Endothelial cell of umbilical vein (primary cell): ENCODE results near the gene MCM6. TPM values are rescaled to one million over a fixed set of nuclear protein-coding genes. Genes with fewer than 3 reads are reported as not detected.
"Not testable (repeated sequence)": the region's sequence is repeated elsewhere in the genome, so short reads cannot be mapped to it uniquely, and the experiment has no call there.

Source experiments
- BruUV-seq: library from RNA; stranded (reverse); fragments of 400-500 nt; replicated peaks from 2 replicates; lab custom pipeline; 2021; lab: Mats Ljungman, UMichigan
- CTCF ChIA-PET: fragments of 300-600, 350-600 bp; sonication (Branson Sonifier 250); formaldehyde crosslinking; loops from one replicate; lab custom pipeline; 2021; ENCODE audit warnings: antibody characterized with exemption, inconsistent platforms; lab: Charles Lee
- POLR2A ChIA-PET: fragments of 300-600, 350-600 bp; sonication (Branson Sonifier 250); formaldehyde crosslinking; loops from one replicate; lab custom pipeline; 2021; ENCODE audit warnings: antibody characterized with exemption, inconsistent platforms; lab: Charles Lee
- DNase-seq: peaks from one replicate; pipeline ENCODE4 v3.0.0-alpha.2; 2011; ENCODE audit warnings: low read depth, low spot score
- FAIRE-seq: peaks from 2 replicates; lab custom pipeline; 2011; peaks lifted over from hg19 to GRCh38; lab: Jason Lieb, UNC
- H2AFZ ChIP-seq: 2 replicates; pipeline ENCODE4 v1.6.0; 2012; ENCODE audit warnings: low read depth, low read length, control low read depth, inconsistent platforms
- H3K27ac ChIP-seq: 2 replicates; pipeline ENCODE4 v1.5.1; 2011; ENCODE audit warnings: low read depth, mild to moderate bottlenecking, control low read depth, low read length, moderate library complexity; ENCODE audit not compliant: insufficient read depth
- H3K27me3 ChIP-seq, 2 experiments: 2 replicates each; pipeline versions ENCODE4 v1.6.0 to v1.6.1; 2011; ENCODE audit warnings: low read length in 2 of 2, mixed read lengths in 1 of 2; ENCODE audit not compliant: control insufficient read depth in 2 of 2, insufficient read depth in 2 of 2
- H3K36me3 ChIP-seq, 2 experiments: 2 replicates in 1 of 2; 3 replicates in 1 of 2; pipeline ENCODE4 v1.5.1; 2011; ENCODE audit warnings: low read length in 2 of 2, mild to moderate bottlenecking in 1 of 2, moderate library complexity in 1 of 2; ENCODE audit not compliant: control insufficient read depth in 2 of 2, insufficient read depth in 2 of 2; ENCODE audit errors: extremely low read depth in 1 of 2
- H3K4me1 ChIP-seq: 3 replicates; pipeline ENCODE4 v1.5.1; 2011; ENCODE audit warnings: mild to moderate bottlenecking, low read length; ENCODE audit not compliant: control insufficient read depth, insufficient read depth; ENCODE audit errors: extremely low read depth
- H3K4me2 ChIP-seq: 2 replicates; pipeline ENCODE4 v1.6.1; 2011; ENCODE audit warnings: low read length, control low read depth, mixed read lengths; ENCODE audit not compliant: insufficient read depth
- H3K4me3 ChIP-seq, 3 experiments: fragments of 200-600 bp in 1 of 3; sonication (generic), shearing (Covaris generic) in 1 of 3; replicated peaks in 1 of 3; 2 replicates each; pipeline ENCODE4 v1.5.1; 2011 to 2016; ENCODE audit warnings: control low read depth in 3 of 3, low read length in 3 of 3, mild to moderate bottlenecking in 2 of 3, inconsistent platforms in 1 of 3, low read depth in 1 of 3, moderate library complexity in 1 of 3; ENCODE audit not compliant: insufficient read depth in 1 of 3
- H3K79me2 ChIP-seq: 2 replicates; pipeline ENCODE4 v1.6.0; 2012; ENCODE audit warnings: low read length, inconsistent platforms; ENCODE audit not compliant: control insufficient read depth, insufficient read depth
- H3K9ac ChIP-seq: replicated peaks from 2 replicates; pipeline ENCODE3; 2011; ENCODE audit warnings: low read length, control low read depth; ENCODE audit not compliant: insufficient read depth; ENCODE audit errors: extremely low read depth
- H3K9me1 ChIP-seq: replicated peaks from 3 replicates; pipeline ENCODE4 v1.6.0; 2011; ENCODE audit warnings: mild to moderate bottlenecking, low read length; ENCODE audit not compliant: control insufficient read depth, insufficient read depth; ENCODE audit errors: extremely low read depth
- H3K9me3 ChIP-seq: replicated peaks from 2 replicates; pipeline ENCODE4 v1.5.1; 2012; ENCODE audit warnings: low read length, inconsistent platforms; ENCODE audit not compliant: control insufficient read depth, insufficient read depth
- H4K20me1 ChIP-seq: replicated peaks from 2 replicates; pipeline ENCODE3; 2011; ENCODE audit warnings: mild to moderate bottlenecking, low read length; ENCODE audit not compliant: control insufficient read depth, insufficient read depth; ENCODE audit errors: extremely low read depth
- FOS ChIP-seq: IDR thresholded peaks from 2 replicates; pipeline ENCODE4 v1.6.1; 2011; ENCODE audit warnings: mild to moderate bottlenecking, low read length, moderate library complexity, borderline replicate concordance; ENCODE audit not compliant: insufficient read depth
- GATA2 ChIP-seq: IDR thresholded peaks from 2 replicates; pipeline ENCODE4 v1.7.0; 2011; ENCODE audit warnings: low read depth, mild to moderate bottlenecking, moderate library complexity, mixed read lengths, low read length; ENCODE audit not compliant: insufficient read length, insufficient read depth
- JUN ChIP-seq: IDR thresholded peaks from 2 replicates; pipeline ENCODE4 v1.6.1; 2011; ENCODE audit warnings: borderline replicate concordance, low read depth; ENCODE audit not compliant: insufficient read length, insufficient read depth
- MYC ChIP-seq: IDR thresholded peaks from one replicate; pipeline ENCODE4 v1.6.1; 2011; ENCODE audit warnings: mild to moderate bottlenecking, low read depth, low read length
- POLR2AphosphoS5 ChIP-seq: IDR thresholded peaks from 2 replicates; pipeline ENCODE4 v1.6.1; 2012; ENCODE audit warnings: low read depth, mild to moderate bottlenecking, control low read depth, low read length, moderate library complexity; ENCODE audit not compliant: insufficient read depth
- dilution Hi-C: fragments of 300-500 bp; cut with MboI; formaldehyde crosslinking; loops from one replicate; pipeline ENCODE4 v1.15.0; 2019; ENCODE audit warnings: low sequenced_read_pairs; ENCODE audit not compliant: extremely low pct_ligation_motif_present
- intact Hi-C: fragments of 100-400 bp; cut with micrococcal nuclease; formaldehyde crosslinking; loops from one replicate; pipeline ENCODE4 v1.10.0; 2022
- polyA plus RNA-seq, 4 experiments: library from polyadenylated mRNA; depleted of rRNA in 3 of 4; stranded (reverse) in 3 of 4; unstranded in 1 of 4; fragments of >200 nt; gene quantifications; 2 replicates each; pipeline versions ENCODE4 v1.2.1 to v1.2.3, GENCODE V29; 2011 to 2012; ENCODE audit warnings: missing spikeins in 1 of 4
- total RNA-seq: library from RNA; stranded (reverse); gene quantifications from 2 replicates; pipeline ENCODE4 v1.2.3, GENCODE V29; 2021
- TF ChIP-seq, protein P1 (sequence below), 2 donors: IDR thresholded peaks; 1 replicate in 1 of 2; 2 replicates in 1 of 2; pipeline ENCODE4 v1.5.1; 2011; ENCODE audit warnings: low read length in 2 of 2, mild to moderate bottlenecking in 2 of 2, moderate library complexity in 2 of 2, control low read depth in 1 of 2, inconsistent platforms in 1 of 2, low read depth in 1 of 2; ENCODE audit not compliant: insufficient read depth in 1 of 2; ENCODE audit errors: extremely low read depth in 1 of 2

Gene MCM6
- total and polyA plus RNA-seq, 2 donors (not counting 3 experiments of a cell fraction or from before 2014, with no cell fraction given) = 20.6 to 52.6 TPM

DNA sequence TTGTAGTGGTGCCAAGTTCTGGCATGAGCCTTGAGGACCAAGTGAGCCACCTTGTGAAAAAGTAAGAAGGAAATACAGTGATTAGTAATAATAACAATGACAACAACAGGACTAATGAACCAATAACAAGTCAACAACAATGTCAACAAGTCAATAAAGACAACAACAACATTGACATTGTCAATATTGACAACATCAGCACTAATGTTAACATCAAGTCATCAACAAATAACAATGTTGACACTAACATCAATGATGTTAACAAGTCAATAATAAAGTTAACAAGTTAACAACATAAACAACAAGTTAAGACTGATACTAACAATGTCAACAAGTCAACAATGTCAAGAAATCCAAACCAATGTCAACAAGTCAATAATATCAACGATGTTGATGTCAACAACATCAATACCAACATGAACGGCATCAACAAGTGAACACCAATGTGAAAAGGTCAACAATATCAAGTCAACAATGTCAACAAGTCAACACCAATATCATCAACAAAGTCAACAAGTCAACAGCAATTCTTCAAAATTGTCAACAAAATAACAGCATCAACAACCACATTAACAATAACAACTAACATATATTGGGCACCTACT is 63.2 kb downstream of the MCM6 start:
- H3K36me3 ChIP-seq = no peaks in the 10 kb centered on the region
- H3K4me3 ChIP-seq = no peak overlapping the region
- H3K9me3 ChIP-seq = no peaks in the 10 kb centered on the region
- H3K79me2 ChIP-seq = no peaks in the 10 kb centered on the region
- no peak overlapping the region for H3K27ac ChIP-seq
- no peak for DNase-seq
- no peak overlapping the region for H3K9ac ChIP-seq
- TF ChIP-seq FOS (no peak), GATA2 (no peak), POLR2AphosphoS5 (no peak), JUN (no peak), MYC (no peak)
- TF ChIP-seq, protein P1, sequence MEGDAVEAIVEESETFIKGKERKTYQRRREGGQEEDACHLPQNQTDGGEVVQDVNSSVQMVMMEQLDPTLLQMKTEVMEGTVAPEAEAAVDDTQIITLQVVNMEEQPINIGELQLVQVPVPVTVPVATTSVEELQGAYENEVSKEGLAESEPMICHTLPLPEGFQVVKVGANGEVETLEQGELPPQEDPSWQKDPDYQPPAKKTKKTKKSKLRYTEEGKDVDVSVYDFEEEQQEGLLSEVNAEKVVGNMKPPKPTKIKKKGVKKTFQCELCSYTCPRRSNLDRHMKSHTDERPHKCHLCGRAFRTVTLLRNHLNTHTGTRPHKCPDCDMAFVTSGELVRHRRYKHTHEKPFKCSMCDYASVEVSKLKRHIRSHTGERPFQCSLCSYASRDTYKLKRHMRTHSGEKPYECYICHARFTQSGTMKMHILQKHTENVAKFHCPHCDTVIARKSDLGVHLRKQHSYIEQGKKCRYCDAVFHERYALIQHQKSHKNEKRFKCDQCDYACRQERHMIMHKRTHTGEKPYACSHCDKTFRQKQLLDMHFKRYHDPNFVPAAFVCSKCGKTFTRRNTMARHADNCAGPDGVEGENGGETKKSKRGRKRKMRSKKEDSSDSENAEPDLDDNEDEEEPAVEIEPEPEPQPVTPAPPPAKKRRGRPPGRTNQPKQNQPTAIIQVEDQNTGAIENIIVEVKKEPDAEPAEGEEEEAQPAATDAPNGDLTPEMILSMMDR (IDR thresholded peaks at IDR 0.05; ENCODE audit: extremely low read depth in 1 of 2, insufficient read depth in 1 of 2, low read depth in 1 of 2, low read length in 2 of 2) = no peak
- no peak for FAIRE-seq
- H3K9me1 ChIP-seq = no peaks in the 10 kb centered on the region
- H3K27me3 ChIP-seq = peaks cover 0 to 3% of the 10 kb centered on the region in 2 experiments
- BruUV-seq = no TSS peak
- dilution Hi-C loops = no loop called here
- CTCF ChIA-PET = no interaction called here
- no peak overlapping the region for H2AFZ ChIP-seq
- H3K4me2 ChIP-seq = no peak overlapping the region
- POLR2A ChIA-PET = no interaction called here
- no peaks in the 10 kb centered on the region for H3K4me1 ChIP-seq
- H4K20me1 ChIP-seq = no peaks in the 10 kb centered on the region
- intact Hi-C loops = no loop called here

GRCh38 chr2:135807874-135808273 is 68.4 kb downstream of the MCM6 start:
- not testable (repeated sequence) for H3K4me1 ChIP-seq

More at GRCh38 chr2:135807874-135808273, 68.4 kb downstream of the MCM6 start:
- H2AFZ ChIP-seq, H3K9ac ChIP-seq, H3K9me1 ChIP-seq, H3K27ac ChIP-seq, H3K36me3 ChIP-seq, DNase-seq, dilution Hi-C loops, H3K79me2 ChIP-seq, H3K4me3 ChIP-seq, H3K9me3 ChIP-seq, intact Hi-C loops, H3K27me3 ChIP-seq, POLR2A ChIA-PET, FAIRE-seq, H3K4me2 ChIP-seq, H4K20me1 ChIP-seq, BruUV-seq: not testable (repeated sequence)
- CTCF ChIA-PET = interaction anchor here (2.7 kb wide), 1 partner anchor 10 kb away, joined by 21 read pairs; no protein-coding TSS in a partner anchor
